Adrenal gland (tissue), 12 donors: ENCODE measurements around the gene ALDH1A3. TPM values are rescaled to one million over a fixed set of nuclear protein-coding genes. Genes with fewer than 3 reads are reported as not detected.

Experiments
- DNase-seq, 7 donors: peaks; one replicate each; pipeline ENCODE4 v3.0.0-alpha.2; 2019 to 2020
- H3K27ac ChIP-seq, 5 donors: fragments of 200-600 bp; sonication (generic) in 4 of 5; 1 replicate in 3 of 5; 2 replicates in 2 of 5; pipeline versions ENCODE4 v1.5.1 to v1.8.0; 2016 to 2020; ENCODE audit warnings: mild to moderate bottlenecking in 1 of 5
- H3K27me3 ChIP-seq: fragments of 200-600 bp; 2 replicates; pipeline ENCODE4 v1.8.0; 2021
- H3K36me3 ChIP-seq, 2 donors: fragments of 200-600 bp; replicated peaks in 1 of 2; 1 replicate in 1 of 2; 2 replicates in 1 of 2; pipeline versions ENCODE4 v1.5.1 to v1.8.0; 2018 to 2022
- H3K4me1 ChIP-seq, 2 donors: fragments of 200-600 bp; replicated peaks in 1 of 2; 1 replicate in 1 of 2; 2 replicates in 1 of 2; pipeline versions ENCODE4 v1.5.1 to v1.8.0; 2018 to 2021
- H3K4me3 ChIP-seq, 4 donors: fragments of 200-600 bp; sonication (generic) in 3 of 4; one replicate each; pipeline ENCODE4 v1.5.1; 2016 to 2018
- H3K9me3 ChIP-seq, 3 donors: fragments of 200-600 bp; sonication (generic) in 1 of 3; replicated peaks in 1 of 3; 1 replicate in 2 of 3; 2 replicates in 1 of 3; pipeline versions ENCODE4 v1.5.1 to v1.8.0; 2016 to 2021
- CTCF ChIP-seq, 6 experiments: fragments of 450-650 bp in 4 of 6; fragments of 200-600 bp in 2 of 6; sonication (generic) in 1 of 6; IDR thresholded peaks; 1 replicate in 5 of 6; 2 replicates in 1 of 6; pipeline versions ENCODE4 v1.5.1 to v1.8.0; 2016 to 2021; ENCODE audit warnings: antibody characterized with exemption in 6 of 6, mild to moderate bottlenecking in 2 of 6, moderate library complexity in 1 of 6
- POLR2A ChIP-seq, 2 donors: fragments of 450-650 bp; IDR thresholded peaks; one replicate each; pipeline ENCODE4 v1.6.1; 2017; ENCODE audit warnings: antibody characterized with exemption in 2 of 2, mild to moderate bottlenecking in 2 of 2, moderate library complexity in 1 of 2
- WGBS, 4 donors: extraction: QIAGEN DNeasy Blood & Tissue Kit in 2 of 4; methylation state at CpG; one replicate each; pipeline versions ENCODE4 v1.1.5 to v1.1.7; 2013 to 2017; 5-methylcytosine and 5-hydroxymethylcytosine counted together
- intact Hi-C, 2 donors: fragments of 100-400 bp; cut with DNase I; formaldehyde crosslinking; loops; one replicate each; pipeline versions ENCODE4 v1.14.1 to v1.15.0; 2022 to 2023
- polyA plus RNA-seq, 3 donors: library from polyadenylated mRNA; stranded (reverse); fragments of 200-250 nt in 2 of 3; fragments of 350-450 nt in 1 of 3; fragmentation: Illumina TruSeq in 1 of 3; extraction: RNeasy Lipid Tissue Mini Kit (QIAGEN cat#74804) in 1 of 3; gene quantifications; one replicate each; pipeline ENCODE4 v1.2.3, GENCODE V29; 2013 to 2014
- total RNA-seq, 9 donors: library from RNA; depleted of rRNA in 4 of 9; stranded (reverse); fragments of >200 nt in 4 of 9; fragments of 120-200 nt in 1 of 9; fragmentation: NEBNext Ultra II Directional in 1 of 9; extraction: Animal tissue kit (Norgen Biotek cat#: 25700) in 1 of 9; gene quantifications; one replicate each; pipeline versions ENCODE4 v1.1.0 to v1.2.4, GENCODE V29; 2013 to 2023
- donor health status: healthy with polysubstance abuse.
- donor health status: Bipolar disorder and iron deficiency.
- donor health status: DM: yes; HTN: yes; CAD: no.
- donor health status: DM: no; HTN: no; CAD: no.
- donor health status: DM: no; HTN: no; CAD: no.
- donor health status: DM: yes; HTN: yes; CAD: no.

Gene ALDH1A3
- total and polyA plus RNA-seq, 12 donors = 1.8 to 165 (median 30.5) TPM

GRCh38 chr15:100942656-100943425 is 63.2 kb downstream of the ALDH1A3 start:
- no peak overlapping the region for H3K27ac ChIP-seq
- no peak for DNase-seq
- no peaks in the 10 kb centered on the region for H3K36me3 ChIP-seq
- no peak overlapping the region for H3K4me3 ChIP-seq
- no peaks in the 10 kb centered on the region for H3K9me3 ChIP-seq
- TF ChIP-seq POLR2A (IDR thresholded peaks at IDR 0.05) (no peak), CTCF (IDR thresholded peaks at IDR 0.05) (no peak)
- WGBS, 4 donors = 82 to 93% (median 84%) methylated on average over 7 to 10 of the region's 10 CpGs
- intact Hi-C loops = no loop called here
- no peaks in the 10 kb centered on the region for H3K27me3 ChIP-seq
- no peaks in the 10 kb centered on the region for H3K4me1 ChIP-seq

DNA sequence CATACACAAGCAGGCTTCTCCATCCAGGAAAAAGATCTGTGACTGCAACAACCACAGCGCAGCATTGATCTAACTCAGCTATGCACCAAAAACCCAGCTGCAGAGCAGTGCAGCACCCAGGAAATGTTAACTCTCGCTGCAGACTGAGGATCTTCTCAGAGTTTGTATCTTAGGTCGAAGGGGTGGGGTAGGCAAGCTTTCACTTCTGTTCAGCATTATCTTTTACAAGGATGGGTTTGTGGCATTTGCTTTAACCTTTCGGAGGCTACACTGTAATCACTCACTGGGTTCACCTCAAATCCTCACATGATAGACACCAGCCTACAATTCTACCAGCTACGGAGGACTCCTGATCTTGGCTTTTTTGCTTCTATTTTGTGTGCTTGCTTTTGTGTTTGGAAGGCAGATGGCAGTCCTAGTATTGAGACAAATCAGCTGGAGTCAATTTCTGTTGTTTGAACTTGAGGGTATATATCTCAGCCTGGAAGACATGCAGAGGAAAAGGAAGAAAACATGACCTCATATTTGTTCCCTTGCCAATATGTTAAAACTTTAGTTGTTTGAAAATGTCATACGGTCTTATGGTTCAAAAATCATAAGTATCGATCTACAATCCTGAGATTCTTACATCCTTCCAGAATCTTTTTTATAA is 64.7 kb downstream of the ALDH1A3 start:
- no peaks in the 10 kb centered on the region for H3K4me1 ChIP-seq
- no peaks in the 10 kb centered on the region for H3K27me3 ChIP-seq
- TF ChIP-seq CTCF (IDR thresholded peaks at IDR 0.05) (no peak), POLR2A (IDR thresholded peaks at IDR 0.05) (no peak)
- H3K4me3 ChIP-seq = no peak overlapping the region
- no peaks in the 10 kb centered on the region for H3K36me3 ChIP-seq
- 65 to 78% (median 67%) methylated on average over 7 of the region's 7 CpGs for WGBS, 4 donors
- H3K9me3 ChIP-seq = no peaks in the 10 kb centered on the region
- DNase-seq = no peak
- H3K27ac ChIP-seq = no peak overlapping the region
- intact Hi-C loops = no loop called here

DNA sequence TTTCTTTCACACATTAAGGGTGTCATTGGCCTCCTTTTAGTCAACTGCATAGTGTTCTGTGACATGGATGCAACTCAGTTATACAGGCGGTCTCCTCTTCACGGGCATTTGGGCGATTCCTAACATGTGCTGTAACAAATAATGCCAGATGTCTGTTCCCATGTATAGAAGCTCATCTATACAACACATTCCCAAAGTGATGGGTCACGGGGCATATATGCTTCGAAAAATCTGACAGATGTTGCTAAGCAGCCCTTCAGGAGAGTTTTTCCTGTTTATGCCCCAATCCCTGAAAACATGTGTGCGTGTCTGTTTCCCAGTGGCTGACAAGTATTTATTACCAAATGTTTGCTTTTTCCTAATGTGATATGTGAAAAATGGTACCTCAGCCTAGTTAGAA is 65.4 kb downstream of the ALDH1A3 start:
- WGBS, 4 donors = 75 to 82% (median 79%) methylated on average over 6 of the region's 6 CpGs
- intact Hi-C loops = no loop called here

More for the DNA sequence above, 65.4 kb downstream of the ALDH1A3 start:
- DNase-seq = no peak
- H3K27me3 ChIP-seq = no peaks in the 10 kb centered on the region
- no peak for TF ChIP-seq POLR2A (IDR thresholded peaks at IDR 0.05)
- TF ChIP-seq CTCF (IDR thresholded peaks at IDR 0.05) = no peak
- no peak overlapping the region for H3K4me3 ChIP-seq
- no peaks in the 10 kb centered on the region for H3K36me3 ChIP-seq
- no peak overlapping the region for H3K27ac ChIP-seq
- H3K4me1 ChIP-seq = no peaks in the 10 kb centered on the region
- H3K9me3 ChIP-seq = no peaks in the 10 kb centered on the region
